GM21576 (cell line): Measurements from ENCODE around the gene DDX51.

ENCODE experiments used
- ATAC-seq: cut with Tn5 transposase; IDR thresholded peaks from one replicate; pipeline ENCODE4 v1.9.1; 2021; ENCODE audit warnings: mild to moderate bottlenecking, moderate library complexity; ENCODE audit not compliant: unreplicated experiment

The DDX51 gene

DNA sequence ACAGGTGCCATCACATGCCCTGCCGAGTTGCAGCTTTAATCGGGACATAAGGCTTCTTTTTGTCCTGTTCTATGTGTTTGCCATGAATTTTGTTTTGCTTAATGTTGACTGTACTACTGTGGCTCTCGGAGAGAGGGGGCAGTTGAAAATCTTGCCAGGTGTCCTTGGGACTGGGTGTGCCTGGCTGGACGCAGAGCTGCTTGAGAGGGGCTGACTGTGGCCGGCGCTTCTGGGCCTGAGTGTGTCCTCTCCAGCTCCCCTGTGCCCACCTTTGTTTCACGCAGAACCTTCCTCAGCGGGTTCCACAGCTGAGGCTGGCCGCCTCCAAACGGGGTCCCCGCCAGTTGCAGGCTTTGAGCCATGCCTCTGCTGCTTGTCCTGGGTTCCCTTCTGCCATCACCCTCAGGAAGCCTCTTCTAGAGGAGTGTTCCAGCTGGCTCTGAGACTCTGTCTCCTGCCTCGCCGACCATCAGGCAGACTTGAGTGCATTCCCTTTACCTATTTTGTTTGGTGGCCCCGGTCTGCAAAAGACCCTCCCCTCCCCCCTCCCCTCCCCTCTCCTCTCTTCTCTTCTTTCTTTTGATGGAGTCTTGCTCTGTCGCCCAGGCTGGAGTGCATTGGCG lies 49.7 kb downstream of the DDX51 start:
- ATAC-seq = no peak

DNA sequence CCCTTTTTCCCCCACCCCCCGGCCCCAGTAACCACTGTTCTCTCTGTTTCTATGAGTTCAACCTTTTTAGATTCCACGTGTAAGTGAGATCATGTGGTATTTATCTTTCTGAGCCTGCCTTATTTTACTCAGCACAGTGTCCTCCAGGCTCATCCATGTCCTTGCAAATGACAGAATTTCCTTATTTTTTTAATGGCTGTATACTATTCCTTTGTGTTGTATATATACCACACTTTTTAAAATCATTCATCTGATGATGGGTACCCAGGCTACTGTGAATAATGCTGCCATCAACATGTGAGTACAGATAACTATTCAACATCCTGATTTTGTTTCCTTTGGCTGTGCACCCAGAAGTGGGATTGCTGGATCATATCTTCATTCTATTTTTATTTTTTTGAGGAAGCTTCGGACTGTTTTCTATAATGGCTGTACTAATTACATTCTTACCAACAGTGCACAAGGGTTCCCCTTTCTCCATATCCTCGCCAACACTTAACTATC lies 54.7 kb downstream of the DDX51 start:
- ATAC-seq = no peak
